ENCODE results near the gene RXRG. TPM values are rescaled to one million over a fixed set of nuclear protein-coding genes. Genes with fewer than 3 reads are reported as not detected.

RXRG gene
- total RNA-seq, 2 donors from 2014 or later, result 0.20 to 0.74 TPM

- intact Hi-C loops (cut with DNase I), result no loop called here
Measured at GRCh38 chr1:165452336-165453130, 7.6 kb upstream of the RXRG start.

GRCh38 chr1:165451691-165452090, 6.8 kb upstream of the RXRG start:
- Histone ChIP-seq H3K9me3 (no peaks in the 10 kb centered on the region), H3K27me3 (no peaks in the 10 kb centered on the region), H3K4me3 (no peak overlapping the region), H3K9ac (ENCODE audit: low read depth in 2 of 2, low read length in 2 of 2) (no peak overlapping the region), H3K4me1 (no peaks in the 10 kb centered on the region), H3K27ac (no peak overlapping the region), H3K36me3 (no peaks in the 10 kb centered on the region)
- TF ChIP-seq CTCF (IDR thresholded peaks at IDR 0.05), result no peak
- intact Hi-C loops (cut with DNase I), result no loop called here
- no peak for DNase-seq

More at GRCh38 chr1:165452336-165453130, 7.6 kb upstream of the RXRG start:
- DNase-seq, result no peak
- Histone ChIP-seq H3K27ac (no peak overlapping the region), H3K36me3 (no peaks in the 10 kb centered on the region), H3K27me3 (no peaks in the 10 kb centered on the region), H3K4me1 (no peaks in the 10 kb centered on the region), H3K9ac (ENCODE audit: low read depth in 2 of 2, low read length in 2 of 2) (no peak overlapping the region), H3K9me3 (no peaks in the 10 kb centered on the region), H3K4me3 (no peak overlapping the region)
- no peak for TF ChIP-seq CTCF (IDR thresholded peaks at IDR 0.05)

- Histone ChIP-seq H3K27me3 (peaks cover 17% of the 10 kb centered on the region), H3K4me1 (no peaks in the 10 kb centered on the region), H3K27ac (no peak overlapping the region), H3K9me3 (no peaks in the 10 kb centered on the region), H3K36me3 (no peaks in the 10 kb centered on the region), H3K4me3 (no peak overlapping the region), H3K9ac (ENCODE audit: low read depth in 2 of 2, low read length in 2 of 2) (no peak overlapping the region)
- TF ChIP-seq CTCF (IDR thresholded peaks at IDR 0.05), result no peak
- DNase-seq, result no peak
- intact Hi-C loops (cut with DNase I), result no loop called here
Measured at GRCh38 chr1:165449131-165449530, 4.2 kb upstream of the RXRG start.

GRCh38 chr1:165445388-165445787, 462 bp upstream of the RXRG start:
- TF ChIP-seq CTCF (IDR thresholded peaks at IDR 0.05), result no peak
- Histone ChIP-seq H3K4me3 (no peak overlapping the region), H3K9me3 (no peaks in the 10 kb centered on the region), H3K9ac (ENCODE audit: low read depth in 2 of 2, low read length in 2 of 2) (no peak overlapping the region), H3K4me1 (no peaks in the 10 kb centered on the region), H3K27me3 (peaks cover 27% of the 10 kb centered on the region), H3K27ac (no peak overlapping the region), H3K36me3 (no peaks in the 10 kb centered on the region)
- no peak for DNase-seq
- intact Hi-C loops (cut with DNase I), result no loop called here

GRCh38 chr1:165443539-165444311, 1.2 kb downstream of the RXRG start:
- intact Hi-C loops (cut with DNase I), result no loop called here
- Histone ChIP-seq H3K4me3 (no peak overlapping the region), H3K27me3 (peaks cover 27% of the 10 kb centered on the region), H3K36me3 (no peaks in the 10 kb centered on the region), H3K9ac (ENCODE audit: low read depth in 2 of 2, low read length in 2 of 2) (peak overlapping the region in 1 of 2 donors; percentile 19), H3K4me1 (no peaks in the 10 kb centered on the region), H3K9me3 (no peaks in the 10 kb centered on the region), H3K27ac (no peak overlapping the region)
- TF ChIP-seq CTCF (IDR thresholded peaks at IDR 0.05), result no peak
- no peak for DNase-seq
